Measurements from ENCODE around the gene RCOR1.
A peak's percentile ranks its signal among the peaks of the same experiment; 100 is the strongest.

RCOR1 gene

GRCh38 chr14:102665621-102666020, 73.2 kb downstream of the RCOR1 start:
- Histone ChIP-seq H3K4me2 (ENCODE audit: low read length) (no peak overlapping the region), H4K20me1 (ENCODE audit: insufficient read depth, low read length) (no peaks in the 10 kb centered on the region), H3K27ac (ENCODE audit: low read depth, low read length, poor library complexity, severe bottlenecking) (no peak overlapping the region), H3K4me1 (ENCODE audit: insufficient read depth, low read length, severe bottlenecking) (peaks cover 24% of the 10 kb centered on the region), H3K9me3 (ENCODE audit: low read length) (no peaks in the 10 kb centered on the region), H3K79me2 (ENCODE audit: insufficient read depth, low read length) (peaks cover 7% of the 10 kb centered on the region; the same call in 1 of the 2 replicates), H3K27me3 (ENCODE audit: insufficient read depth, low read length) (no peaks in the 10 kb centered on the region), H3F3A (ENCODE audit: insufficient read depth, low read length) (no peaks in the 10 kb centered on the region), H3K9me2 (ENCODE audit: low read depth, low read length) (no peaks in the 10 kb centered on the region), H3K36me3 (ENCODE audit: insufficient read depth, low read length) (no peaks in the 10 kb centered on the region), H2AFZ (ENCODE audit: low read length) (no peak overlapping the region), H3K9ac (ENCODE audit: low read length) (no peak overlapping the region), H3K4me3 (ENCODE audit: low read depth, low read length, poor library complexity, severe bottlenecking) (no peak overlapping the region)
- TF ChIP-seq CTCF (IDR thresholded peaks at IDR 0.05; ENCODE audit: low read length) (no peak), EZH2 (IDR thresholded peaks at IDR 0.05; ENCODE audit: borderline replicate concordance, low read length) (no peak)

- Histone ChIP-seq H4K20me1 (ENCODE audit: insufficient read depth, low read length) (no peaks in the 10 kb centered on the region), H3K27ac (ENCODE audit: low read depth, low read length, poor library complexity, severe bottlenecking) (no peak overlapping the region), H3K9ac (ENCODE audit: low read length) (no peak overlapping the region), H2AFZ (ENCODE audit: low read length) (no peak overlapping the region), H3K4me2 (ENCODE audit: low read length) (no peak overlapping the region), H3K27me3 (ENCODE audit: insufficient read depth, low read length) (no peaks in the 10 kb centered on the region), H3K36me3 (ENCODE audit: insufficient read depth, low read length) (no peaks in the 10 kb centered on the region), H3K9me2 (ENCODE audit: low read depth, low read length) (no peaks in the 10 kb centered on the region), H3K79me2 (ENCODE audit: insufficient read depth, low read length) (peaks cover 3% of the 10 kb centered on the region; the same call in 1 of the 2 replicates), H3K9me3 (ENCODE audit: low read length) (no peaks in the 10 kb centered on the region), H3F3A (ENCODE audit: insufficient read depth, low read length) (no peaks in the 10 kb centered on the region), H3K4me3 (ENCODE audit: low read depth, low read length, poor library complexity, severe bottlenecking) (no peak overlapping the region), H3K4me1 (ENCODE audit: insufficient read depth, low read length, severe bottlenecking) (peaks cover 24% of the 10 kb centered on the region)
- TF ChIP-seq CTCF (IDR thresholded peaks at IDR 0.05; ENCODE audit: low read length) (no peak), EZH2 (IDR thresholded peaks at IDR 0.05; ENCODE audit: borderline replicate concordance, low read length) (no peak)
Observed at GRCh38 chr14:102666635-102667034, 74.2 kb downstream of the RCOR1 start.

- Histone ChIP-seq H2AFZ (ENCODE audit: low read length) (no peak overlapping the region), H3K4me3 (ENCODE audit: low read depth, low read length, poor library complexity, severe bottlenecking) (no peak overlapping the region), H3K36me3 (ENCODE audit: insufficient read depth, low read length) (0 out of 2 replicates have a peak, but pooled peaks cover 3% of the 10 kb centered on the region), H3K4me1 (ENCODE audit: insufficient read depth, low read length, severe bottlenecking) (peaks cover 24% of the 10 kb centered on the region), H3K4me2 (ENCODE audit: low read length) (peak overlapping the region; percentile 40; the same call in 1 of the 2 replicates), H3F3A (ENCODE audit: insufficient read depth, low read length) (no peaks in the 10 kb centered on the region), H3K9me2 (ENCODE audit: low read depth, low read length) (no peaks in the 10 kb centered on the region), H3K9ac (ENCODE audit: low read length) (no peak overlapping the region), H3K27ac (ENCODE audit: low read depth, low read length, poor library complexity, severe bottlenecking) (peak overlapping the region; percentile 45), H3K79me2 (ENCODE audit: insufficient read depth, low read length) (no peaks in the 10 kb centered on the region; the same call in 1 of the 2 replicates), H3K27me3 (ENCODE audit: insufficient read depth, low read length) (no peaks in the 10 kb centered on the region), H3K9me3 (ENCODE audit: low read length) (no peaks in the 10 kb centered on the region), H4K20me1 (ENCODE audit: insufficient read depth, low read length) (no peaks in the 10 kb centered on the region)
- TF ChIP-seq EZH2 (IDR thresholded peaks at IDR 0.05; ENCODE audit: borderline replicate concordance, low read length) (no peak), CTCF (IDR thresholded peaks at IDR 0.05; ENCODE audit: low read length) (no peak)
Observed at GRCh38 chr14:102667703-102668102, 75.3 kb downstream of the RCOR1 start.

All from OCI-LY1 (cell line).